GM12878 (cell line): ENCODE measurements around the gene UBASH3A. TPM values are rescaled to one million over a fixed set of nuclear protein-coding genes. Genes with fewer than 3 reads are reported as not detected.

Experiments used
- BCL11A ChIP-seq: IDR thresholded peaks from 2 replicates; pipeline ENCODE4 v1.6.1; 2011; ENCODE audit warnings: low read depth, low read length
- CUX1 ChIP-seq: IDR thresholded peaks from 2 replicates; pipeline ENCODE4 v1.6.1; 2012; ENCODE audit warnings: improper control_type of control experiment, low read depth, low read length; ENCODE audit not compliant: insufficient replicate concordance
- NR2F1 ChIP-seq: fragments of 450-650 bp; conservative IDR thresholded peaks from 2 replicates; pipeline ENCODE4 v1.6.1; 2017; ENCODE audit warnings: mild to moderate bottlenecking
- PAX5 ChIP-seq: IDR thresholded peaks from 2 replicates; pipeline ENCODE4 v1.6.1; 2011; ENCODE audit warnings: low read depth, low read length, borderline replicate concordance
- SMARCA5 ChIP-seq: fragments of 450-650 bp; IDR thresholded peaks from 2 replicates; pipeline ENCODE4 v1.6.1; 2017; ENCODE audit warnings: mild to moderate bottlenecking
- SMC3 ChIP-seq: IDR thresholded peaks from 2 replicates; pipeline ENCODE4 v1.6.1; 2011; ENCODE audit warnings: low read length, improper control_type of control experiment, borderline replicate concordance
- SPI1 ChIP-seq: IDR thresholded peaks from 2 replicates; pipeline ENCODE4 v1.6.1; 2011; ENCODE audit warnings: low read depth, mild to moderate bottlenecking, low read length, moderate library complexity, borderline replicate concordance; ENCODE audit not compliant: insufficient read depth
- SRF ChIP-seq, 2 experiments: IDR thresholded peaks; 2 replicates each; pipeline ENCODE4 v1.6.1; 2011; ENCODE audit warnings: low read depth in 2 of 2, low read length in 2 of 2, mild to moderate bottlenecking in 1 of 2, moderate library complexity in 1 of 2
- SUZ12 ChIP-seq: fragments of 200-600 bp; sonication (generic); IDR thresholded peaks from one replicate; pipeline ENCODE4 v1.6.1; 2018; ENCODE audit warnings: antibody characterized with exemption, mild to moderate bottlenecking; ENCODE audit not compliant: unreplicated experiment
- polyA plus RNA-seq, 11 experiments: library from polyadenylated mRNA; depleted of rRNA in 4 of 11; unstranded in 6 of 11; stranded (reverse) in 5 of 11; fragments of >200 nt; fragmentation: Nextera tagmentation in 4 of 11; fragmentation: Illumina TruSeq in 1 of 11; extraction: Ambion mirVana in 4 of 11; extraction: Trizol in 1 of 11; gene quantifications; 1 replicate in 1 of 11; 2 replicates in 10 of 11; pipeline versions ENCODE4 v1.2.1 to v1.2.3, GENCODE V29; 2011 to 2016; ENCODE audit warnings: inconsistent platforms in 2 of 11, missing spikeins in 2 of 11, low read depth in 1 of 11
- total RNA-seq, 4 experiments: library from RNA; depleted of rRNA in 3 of 4; stranded (reverse); fragments of >200 nt in 3 of 4; fragmentation: Illumina TruSeq in 1 of 4; extraction: Trizol in 1 of 4; gene quantifications; 2 replicates each; pipeline versions ENCODE4 v1.2.1 to v1.2.3, GENCODE V29; 2013 to 2021

The UBASH3A gene
- total and polyA plus RNA-seq, 10 of the 15 experiments (the other 5 are each of a cell fraction or from before 2014, with no cell fraction given) = 0.04 to 0.39 (median 0.23) TPM; not detected in 1

- TF ChIP-seq PAX5 (peak; percentile 69; the same call in 1 of the 2 replicates), SRF (IDR thresholded peaks at IDR 0.05; ENCODE audit: low read depth in 2 of 2, low read length in 2 of 2) (0 out of 4 replicates have a peak, but pooled peaks of 1 of the 2 experiments have one; percentile 6), SMARCA5 (peak; percentile 64; the same call in 1 of the 2 replicates), SPI1 (peak; percentile 81), NR2F1 (peak; percentile 74), BCL11A (peak; percentile 81), CUX1 (no peak), SMC3 (no peak), SUZ12 (no peak)
These were observed 56.9 kb downstream of the UBASH3A start (continued) for GRCh38 chr21:42460391-42461184.
